PFSK-1 (cell line): ENCODE results near the gene RPAIN.

Source experiments
- POLR2AphosphoS5 ChIP-seq: IDR thresholded peaks from 2 replicates; pipeline ENCODE4 v1.6.1; 2012; ENCODE audit warnings: low read depth, mild to moderate bottlenecking, control low read depth, low read length, moderate library complexity
- TAF1 ChIP-seq: IDR thresholded peaks from 2 replicates; pipeline ENCODE4 v1.6.1; 2012; ENCODE audit warnings: low read length, control low read depth, borderline replicate concordance; ENCODE audit not compliant: insufficient read depth

DNA sequence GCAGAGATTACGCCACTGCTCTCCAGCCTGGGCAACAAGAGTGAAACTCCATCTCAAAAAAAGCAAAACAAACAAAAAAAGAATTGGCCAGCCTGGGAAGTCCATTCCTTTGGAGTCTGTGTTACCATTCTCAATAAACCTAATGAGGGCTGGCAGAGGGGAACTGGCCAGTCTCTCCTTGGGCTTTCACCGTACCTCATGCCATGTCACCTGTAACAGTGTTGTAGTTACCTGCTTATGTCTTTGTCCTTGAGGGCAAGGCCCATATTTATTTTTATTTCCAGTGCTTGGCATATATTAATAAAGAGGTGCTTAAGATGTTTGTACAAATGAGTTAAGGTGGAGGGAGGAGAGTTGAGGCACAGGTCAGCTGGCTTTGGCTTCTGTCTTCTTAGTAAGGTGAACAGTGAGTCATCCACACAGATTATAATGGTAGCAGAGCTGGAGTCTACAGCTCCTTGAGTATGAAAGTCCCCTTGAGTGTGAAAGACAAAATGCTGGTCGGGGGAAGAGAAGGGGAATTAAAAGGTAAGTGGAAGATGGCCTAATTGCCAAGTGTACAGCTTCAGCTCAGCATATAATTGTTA lies 10.5 kb downstream of the RPAIN start:
- TF ChIP-seq TAF1 (no peak), POLR2AphosphoS5 (no peak)
